ENCODE data around the gene RGR. TPM values are rescaled to one million over a fixed set of nuclear protein-coding genes. Genes with fewer than 3 reads are reported as not detected.

RGR gene
- total RNA-seq, 1 experiment from 2014 or later = not detected

DNA sequence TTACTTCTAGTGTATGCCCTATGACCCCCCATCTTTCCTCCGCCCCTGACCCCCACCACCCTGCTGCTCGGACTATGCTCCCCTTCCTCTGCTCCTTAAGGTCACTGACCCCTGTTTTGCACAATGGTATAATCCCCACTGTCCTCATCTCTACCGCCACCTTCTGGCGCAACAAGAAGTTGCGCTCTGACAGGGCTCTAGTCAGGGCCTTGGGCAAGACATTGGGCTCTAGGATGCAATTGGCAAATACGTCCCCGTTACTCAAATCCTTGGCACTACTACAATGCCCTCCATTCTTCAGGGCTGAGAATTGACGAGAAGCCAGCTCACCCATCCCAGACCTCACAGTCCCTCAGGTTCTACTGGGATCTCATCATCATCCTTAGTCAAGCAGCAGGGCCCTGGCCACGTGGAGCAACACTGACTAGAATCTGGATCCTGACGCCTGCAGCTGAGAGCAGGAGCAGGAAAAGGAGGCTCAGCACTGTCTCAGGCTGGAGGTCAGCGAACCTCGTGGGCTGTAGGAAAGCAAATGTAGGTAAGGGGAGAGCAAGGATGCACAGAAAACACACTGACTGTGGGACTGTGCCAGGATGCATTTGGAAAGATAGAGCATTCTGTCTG lies 30.1 kb upstream of the RGR start:
- no peak for DNase-seq (ENCODE audit: low spot score)
- in situ Hi-C loops (cut with HindIII; ENCODE audit: low sequenced_read_pairs) = no loop called here

DNA sequence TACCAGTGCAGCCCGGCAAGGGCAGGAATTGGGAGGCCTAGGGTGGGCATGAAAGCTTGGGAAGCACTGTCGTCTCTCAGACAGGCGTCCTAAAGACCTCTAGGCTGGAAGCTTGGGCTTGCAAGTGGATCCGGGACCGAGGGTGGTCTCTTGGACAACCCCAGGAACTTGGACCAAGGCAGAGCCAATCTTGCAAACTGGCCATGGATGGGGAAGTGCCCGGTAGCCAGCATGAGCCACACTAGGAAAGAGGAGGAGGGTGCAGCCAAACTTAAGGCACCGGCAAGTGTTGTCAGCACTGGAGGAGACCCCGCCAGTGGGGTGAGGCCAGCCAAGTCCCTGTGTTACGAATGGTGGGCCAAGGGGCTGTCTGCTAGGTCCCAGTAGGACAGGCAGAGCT lies 28.0 kb upstream of the RGR start:
- DNase-seq (ENCODE audit: low spot score) = no peak
- in situ Hi-C loops (cut with HindIII; ENCODE audit: low sequenced_read_pairs) = no loop called here

DNA sequence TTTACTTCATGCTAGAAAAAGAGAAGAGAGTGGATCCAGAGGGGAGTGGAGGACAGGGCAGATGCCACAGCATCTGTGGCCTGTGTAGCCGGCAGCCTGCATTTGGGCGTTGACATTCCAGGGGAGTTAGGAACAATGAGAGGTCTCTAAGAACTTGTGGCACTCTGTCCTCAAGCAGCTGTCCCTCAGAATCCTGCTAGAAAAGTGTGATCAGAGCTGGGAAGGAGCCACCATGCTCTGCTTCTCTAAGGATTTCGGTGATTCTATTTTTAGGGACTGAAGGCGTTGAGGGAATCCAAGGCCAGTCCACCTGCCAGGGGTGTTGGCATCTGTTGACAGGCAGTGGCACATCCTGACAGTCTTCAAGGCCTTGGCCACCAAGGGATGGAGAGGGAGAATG lies 27.1 kb upstream of the RGR start:
- in situ Hi-C loops (cut with HindIII; ENCODE audit: low sequenced_read_pairs) = no loop called here
- no peak for DNase-seq (ENCODE audit: low spot score)

DNA sequence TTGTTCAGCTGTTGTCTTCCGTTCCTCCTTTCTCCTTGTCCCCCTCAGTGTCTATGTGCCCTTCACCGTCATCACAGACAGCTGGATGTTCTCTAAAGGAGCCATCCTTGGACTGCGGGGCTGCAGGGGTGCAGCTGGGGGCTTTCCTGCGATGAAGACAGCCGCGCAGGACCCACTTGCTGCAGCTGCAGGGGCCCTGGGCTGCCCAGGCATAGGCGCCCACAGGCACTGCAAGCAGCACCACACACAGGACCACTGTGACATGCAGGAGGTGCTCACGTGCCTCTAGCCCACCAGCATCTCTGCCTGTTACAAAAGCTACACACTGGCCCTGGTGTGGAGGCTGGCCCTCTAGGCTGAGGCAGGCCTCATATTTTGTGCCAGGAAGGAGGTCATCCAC lies 22.9 kb upstream of the RGR start:
- in situ Hi-C loops (cut with HindIII; ENCODE audit: low sequenced_read_pairs) = no loop called here
- no peak for DNase-seq (ENCODE audit: low spot score)

DNA sequence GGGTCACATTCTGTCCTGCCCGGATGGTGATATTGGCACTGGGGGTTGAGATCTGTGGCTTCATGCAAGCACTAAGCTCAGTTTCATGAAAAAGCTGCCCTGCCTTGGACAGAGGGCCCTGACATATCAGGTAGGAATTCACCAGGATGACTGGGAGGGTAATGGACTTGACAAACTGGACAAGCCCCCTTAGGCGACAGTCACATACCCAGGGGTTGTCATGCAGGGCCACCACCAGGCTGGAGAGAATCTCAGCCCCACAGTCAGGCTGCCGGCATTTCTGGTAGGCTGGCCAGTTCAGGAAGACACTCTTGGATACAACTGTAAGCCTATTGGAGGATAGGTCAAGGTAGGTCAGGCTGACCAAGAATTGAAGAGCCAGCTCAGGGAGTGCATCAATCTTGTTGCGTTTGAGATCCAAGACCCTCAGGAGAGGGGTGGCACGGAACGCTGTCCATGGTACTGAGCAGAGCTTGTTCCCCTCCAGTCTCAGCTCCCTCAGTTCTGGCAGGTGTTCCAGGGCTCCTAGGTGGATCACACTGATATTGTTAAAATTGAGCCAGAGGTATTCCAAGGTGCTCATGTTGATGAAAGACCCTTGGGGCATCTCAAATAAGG lies 20.3 kb upstream of the RGR start:
- DNase-seq (ENCODE audit: low spot score) = no peak
- in situ Hi-C loops (cut with HindIII; ENCODE audit: low sequenced_read_pairs) = no loop called here

- DNase-seq (ENCODE audit: low spot score) = no peak
- in situ Hi-C loops (cut with HindIII; ENCODE audit: low sequenced_read_pairs) = no loop called here
Measured at GRCh38 chr10:84225427-84226173, 19.3 kb upstream of the RGR start, which contains the start of gene LRIT2. Gene LRIT2, minus strand, starts transcription at chr10:84225544. Its CDS starts 24 bp downstream, at chr10:84225520.

DNA sequence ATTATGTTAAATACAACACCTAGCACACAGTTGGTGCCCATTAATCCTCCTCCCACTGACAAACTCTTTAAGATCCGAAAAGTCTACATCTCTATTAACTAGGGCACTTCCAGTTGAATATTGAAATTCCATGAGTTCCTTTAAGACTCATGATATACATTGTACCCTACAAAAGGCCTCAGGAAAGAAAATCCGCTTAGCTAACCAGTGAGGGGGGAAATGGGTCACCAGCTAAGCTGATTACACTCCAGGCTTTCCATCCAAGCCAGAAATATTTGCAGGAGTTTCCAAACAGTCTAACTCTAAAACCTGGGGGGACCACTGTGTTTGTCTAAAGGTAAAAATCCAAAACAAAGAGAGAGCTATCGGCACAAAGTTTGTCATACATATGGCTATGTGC lies 18.2 kb upstream of the RGR start:
- in situ Hi-C loops (cut with HindIII; ENCODE audit: low sequenced_read_pairs) = no loop called here
- DNase-seq (ENCODE audit: low spot score) = no peak

DNA sequence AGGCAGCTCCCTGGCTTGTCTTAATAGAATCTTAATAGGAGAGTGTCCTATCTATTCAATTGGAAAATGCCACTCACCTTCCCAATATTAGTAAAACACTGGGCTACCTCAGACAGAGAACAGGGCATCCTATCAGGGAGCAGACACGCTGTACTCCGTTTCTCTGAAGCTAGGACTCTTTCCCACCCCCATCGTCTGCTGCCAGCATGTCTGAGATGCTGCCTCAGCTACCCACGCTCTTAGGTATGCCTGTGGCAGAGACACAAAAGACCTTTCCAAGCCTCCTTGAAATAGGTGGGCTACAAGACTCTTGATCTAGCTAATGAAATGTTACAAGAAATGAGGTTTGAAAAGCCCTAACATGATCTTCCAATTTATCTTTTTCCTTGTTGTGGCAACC lies 17.0 kb upstream of the RGR start:
- in situ Hi-C loops (cut with HindIII; ENCODE audit: low sequenced_read_pairs) = no loop called here
- no peak for DNase-seq (ENCODE audit: low spot score)

DNA sequence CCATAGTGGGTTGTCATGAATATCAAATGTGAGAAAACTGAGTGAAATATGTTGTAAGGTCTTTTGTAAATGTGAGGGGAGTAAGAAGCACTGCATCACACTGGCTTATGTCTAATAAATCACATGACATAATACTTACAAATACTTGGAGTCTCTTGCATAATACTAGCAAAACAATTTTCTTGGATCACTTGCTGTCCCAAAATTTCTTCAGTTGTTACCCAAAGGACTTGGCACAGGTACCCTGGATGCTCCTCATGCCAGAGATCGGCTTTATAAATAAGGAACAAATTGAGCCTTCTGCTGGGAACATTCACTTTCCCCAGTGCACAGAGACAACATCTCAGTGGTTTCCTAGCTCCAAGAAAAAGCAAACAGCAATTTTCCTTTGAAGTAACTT lies 14.5 kb upstream of the RGR start:
- in situ Hi-C loops (cut with HindIII; ENCODE audit: low sequenced_read_pairs) = no loop called here

DNA sequence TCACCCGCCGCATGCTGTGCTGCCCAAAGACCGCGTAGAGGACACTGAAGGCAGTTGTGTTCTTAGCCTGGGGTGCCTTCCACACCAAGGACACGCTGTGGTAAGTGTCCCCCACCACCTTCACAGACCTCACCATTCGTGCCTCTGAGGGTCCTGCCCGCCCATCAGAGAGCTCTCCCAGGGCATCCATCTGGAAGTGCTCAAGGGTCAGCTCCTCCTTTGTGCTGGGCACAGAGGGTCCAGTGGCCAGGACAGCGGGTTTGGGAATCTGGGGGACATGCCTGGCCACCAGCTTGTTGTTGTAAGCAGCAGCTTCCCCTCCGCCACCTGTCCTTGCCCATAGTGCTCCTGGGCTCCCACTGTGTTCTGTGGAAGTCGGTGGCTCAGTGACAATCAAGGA lies 12.5 kb upstream of the RGR start:
- in situ Hi-C loops (cut with HindIII; ENCODE audit: low sequenced_read_pairs) = no loop called here
- no peak for DNase-seq (ENCODE audit: low spot score)

More for the DNA sequence above, 14.5 kb upstream of the RGR start:
- no peak for DNase-seq (ENCODE audit: low spot score)

- in situ Hi-C loops (cut with HindIII; ENCODE audit: low sequenced_read_pairs) = no loop called here
- no peak for DNase-seq (ENCODE audit: low spot score)
Measured at GRCh38 chr10:84233940-84234339, 10.9 kb upstream of the RGR start.

DNA sequence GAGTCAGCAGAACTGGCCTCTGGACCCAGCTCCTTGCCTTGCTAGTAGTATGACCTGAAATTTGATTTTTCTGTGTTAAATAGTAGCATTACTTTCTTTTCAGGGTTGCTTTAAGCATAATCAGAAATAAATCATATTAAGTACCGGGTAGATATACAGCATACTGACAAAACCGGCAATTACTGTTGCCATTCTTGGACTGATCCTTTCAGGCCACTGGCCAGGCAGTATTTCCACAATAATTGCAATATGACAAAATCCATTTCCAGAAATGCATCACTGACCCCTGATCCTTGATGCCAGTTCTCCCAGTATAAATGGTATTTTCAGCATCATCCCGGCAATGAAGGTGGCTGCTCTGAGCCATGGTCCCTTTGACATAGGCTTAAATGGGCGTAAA lies 10.4 kb upstream of the RGR start:
- no peak for DNase-seq (ENCODE audit: low spot score)
- in situ Hi-C loops (cut with HindIII; ENCODE audit: low sequenced_read_pairs) = no loop called here

GRCh38 chr10:84235096-84235495 lies 9.8 kb upstream of the RGR start:
- in situ Hi-C loops (cut with HindIII; ENCODE audit: low sequenced_read_pairs) = no loop called here
- no peak for DNase-seq (ENCODE audit: low spot score)

- no peak for DNase-seq (ENCODE audit: low spot score)
- in situ Hi-C loops (cut with HindIII; ENCODE audit: low sequenced_read_pairs) = no loop called here
Measured at GRCh38 chr10:84236807-84237198, 8.1 kb upstream of the RGR start.

DNA sequence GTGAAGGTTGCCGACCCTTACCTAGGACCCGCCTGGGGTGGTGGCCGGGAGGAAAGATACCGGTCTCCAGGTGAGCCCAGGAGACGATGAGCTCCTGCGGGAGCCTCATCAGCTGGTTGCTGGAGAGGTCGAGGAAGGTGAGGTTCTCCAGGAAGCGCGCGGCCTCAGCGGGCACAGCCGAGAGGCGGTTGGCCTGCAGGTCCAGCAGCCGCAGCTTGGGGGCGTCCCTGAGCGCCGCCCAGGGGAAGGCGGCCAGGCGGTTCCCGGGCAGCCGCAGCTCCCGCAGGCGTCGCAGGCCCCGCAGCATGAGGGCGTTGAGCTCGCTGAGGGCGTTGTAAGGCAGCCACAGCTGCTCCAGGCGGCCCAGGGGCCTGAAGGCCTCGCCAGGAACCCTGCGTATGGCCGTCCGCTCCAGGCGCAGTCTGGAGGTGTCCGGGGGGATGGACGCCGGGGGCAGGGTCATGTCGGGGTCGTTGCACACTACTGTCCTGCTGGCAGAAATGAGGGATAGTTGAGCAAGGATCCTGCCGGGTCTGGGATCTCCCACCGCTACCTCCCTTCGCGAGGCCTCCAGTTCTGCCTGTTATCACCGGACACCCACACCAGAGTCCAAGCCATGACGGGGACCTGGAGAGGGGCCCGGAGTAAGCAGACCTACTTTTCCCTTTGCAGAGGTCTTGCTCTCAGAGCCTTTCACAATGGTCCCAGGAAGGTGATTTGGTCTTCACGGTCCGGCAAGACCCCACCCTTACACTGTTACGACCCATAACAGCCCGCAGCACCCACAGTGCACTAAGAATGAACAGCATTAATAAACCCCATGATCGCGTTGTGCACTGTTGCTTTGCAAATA lies 7.4 kb upstream of the RGR start:
- DNase-seq (ENCODE audit: low spot score) = no peak
- in situ Hi-C loops (cut with HindIII; ENCODE audit: low sequenced_read_pairs) = no loop called here

DNA sequence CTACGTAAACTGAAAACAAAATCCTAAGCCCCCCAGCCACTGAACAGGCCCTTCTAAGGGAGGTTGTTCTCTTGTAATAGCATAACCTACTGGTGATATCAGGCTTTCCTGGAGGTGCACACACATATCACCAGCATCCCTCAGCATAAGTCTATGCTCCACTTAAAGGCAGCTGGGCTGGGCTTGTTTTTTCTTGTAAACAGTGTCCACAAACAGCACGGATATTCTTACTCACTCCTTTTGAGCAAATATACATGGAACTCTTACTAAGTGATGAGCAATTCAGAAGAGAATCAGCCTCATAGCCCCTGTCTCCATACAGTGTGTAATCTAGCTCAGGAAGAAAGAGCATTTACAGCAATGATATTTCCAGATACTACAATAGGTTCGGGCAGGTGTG lies 5.9 kb upstream of the RGR start:
- no peak for DNase-seq (ENCODE audit: low spot score)
- in situ Hi-C loops (cut with HindIII; ENCODE audit: low sequenced_read_pairs) = no loop called here

DNA sequence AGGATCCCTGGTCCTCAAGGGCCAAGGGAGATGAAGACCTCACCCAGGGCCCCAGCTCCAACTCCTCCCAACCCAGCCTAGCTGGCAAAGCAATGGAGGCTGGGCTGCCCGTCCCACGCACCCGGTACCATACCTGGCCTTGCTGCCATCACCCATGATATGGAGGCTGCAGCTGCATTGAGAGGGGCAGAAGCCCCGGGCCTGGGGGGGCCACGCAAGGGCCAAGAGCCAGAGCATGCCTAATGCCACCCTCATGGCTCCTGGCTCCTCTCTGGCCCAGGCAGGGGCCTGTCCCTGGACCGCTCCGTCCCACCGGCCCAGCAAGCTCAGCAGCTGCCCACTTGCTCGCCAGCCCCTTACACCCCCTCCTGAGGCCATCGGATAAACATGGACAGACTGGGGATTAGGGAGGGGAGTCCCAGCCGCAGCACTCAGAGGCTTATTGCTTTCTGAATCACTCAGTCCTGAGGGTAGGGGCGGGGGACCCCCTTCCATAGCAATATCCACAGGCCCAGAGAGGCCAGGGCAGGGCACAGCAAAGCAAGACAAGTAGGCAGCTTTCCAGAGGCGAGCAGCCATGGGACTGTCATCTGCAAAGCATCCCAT lies 3.6 kb upstream of the RGR start, which contains the start of gene LRIT1:
TSS of gene LRIT1 (minus strand) at position 362 of the 606 bp plus-strand sequence. CDS start at position 255, 107 bp downstream.
- in situ Hi-C loops (cut with HindIII; ENCODE audit: low sequenced_read_pairs) = no loop called here
- no peak for DNase-seq (ENCODE audit: low spot score)

DNA sequence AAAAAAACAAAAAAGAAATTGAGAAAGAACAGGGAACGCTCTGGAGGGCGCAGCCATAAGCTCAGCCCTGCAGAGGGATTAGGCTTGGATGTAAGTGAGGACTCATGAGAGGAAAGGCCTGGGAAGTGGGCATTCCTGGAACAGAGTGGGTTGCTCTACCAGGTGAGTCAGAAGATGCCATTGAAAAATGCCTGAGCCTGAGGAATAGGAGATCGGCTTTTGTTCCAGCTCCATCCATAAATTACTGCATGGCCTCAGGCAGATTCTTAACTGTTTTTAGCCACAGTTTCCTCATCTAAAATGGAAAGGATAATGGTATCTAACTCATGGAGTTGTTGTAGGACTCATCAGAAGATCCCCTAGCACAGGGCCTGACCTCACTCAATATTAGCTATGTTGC lies 1.1 kb upstream of the RGR start:
- no peak for DNase-seq (ENCODE audit: low spot score)
- in situ Hi-C loops (cut with HindIII; ENCODE audit: low sequenced_read_pairs) = no loop called here

- in situ Hi-C loops (cut with HindIII; ENCODE audit: low sequenced_read_pairs) = no loop called here
- no peak for DNase-seq (ENCODE audit: low spot score)
Measured at GRCh38 chr10:84247496-84247895, 2.6 kb downstream of the RGR start.

Measured in G401 (cell line).